ENCODE results near the gene FCHSD2.

DNA sequence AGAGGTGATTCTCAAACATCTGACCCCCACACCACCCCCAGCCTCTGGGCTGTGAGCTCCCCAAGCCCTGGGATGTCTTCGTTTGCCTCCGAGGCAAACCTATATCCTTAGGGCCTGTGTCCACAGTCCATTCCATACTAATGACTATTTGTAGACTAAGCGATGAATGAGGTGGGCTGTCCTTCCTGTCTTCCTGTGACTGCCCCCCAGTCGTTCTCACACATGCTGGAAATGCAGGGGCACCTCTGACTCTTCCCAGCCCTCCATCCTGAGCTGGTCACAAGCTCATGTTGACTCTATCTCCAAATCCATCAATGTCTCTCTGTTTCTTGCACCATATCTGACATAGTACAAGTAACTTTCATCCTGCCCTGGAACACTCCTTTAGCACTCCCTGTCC is 323.1 kb downstream of the FCHSD2 start:
- TF ChIP-seq ZNF274 (IDR thresholded peaks at IDR 0.05; ENCODE audit: low read depth, low read length): no peak
- TF ChIP-seq SUZ12 (IDR thresholded peaks at IDR 0.05; ENCODE audit: extremely low read depth, insufficient read depth, insufficient read length): no peak

Data from NT2/D1 (cell line).